K562 (cell line): Measurements from ENCODE around the gene GINS2. TPM values are rescaled to one million over a fixed set of nuclear protein-coding genes. Genes with fewer than 3 reads are reported as not detected.

ENCODE experiments used
- CHD1 ChIP-seq: fragments of 200-600 bp; sonication (generic); IDR thresholded peaks from one replicate; pipeline ENCODE4 v1.6.1; 2012; ENCODE audit warnings: mild to moderate bottlenecking, moderate library complexity, low read length, inconsistent platforms
- CREB1 ChIP-seq, 2 experiments: sonication (generic) in 1 of 2; formaldehyde crosslinking in 1 of 2; IDR thresholded peaks; 2 replicates each; pipeline versions ENCODE4 v1.6.1 to v1.8.0; 2012 to 2022; ENCODE audit warnings: inconsistent platforms in 1 of 2, mild to moderate bottlenecking in 1 of 2, missing genetic modification reagents in 1 of 2, moderate library complexity in 1 of 2
- ESRRA ChIP-seq: fragments of 450-650 bp; IDR thresholded peaks from 2 replicates; pipeline ENCODE4 v1.6.1; 2014; ENCODE audit warnings: low read depth, mild to moderate bottlenecking, moderate library complexity, borderline replicate concordance
- HDAC3 ChIP-seq: fragments of 450-650 bp; IDR thresholded peaks from 2 replicates; pipeline ENCODE4 v1.6.1; 2018; ENCODE audit warnings: borderline replicate concordance, mild to moderate bottlenecking, moderate library complexity; ENCODE audit not compliant: partially characterized antibody
- HDAC8 ChIP-seq: fragments of 450-650 bp; IDR thresholded peaks from 2 replicates; pipeline ENCODE4 v1.6.1; 2016; ENCODE audit warnings: mild to moderate bottlenecking, missing genetic modification characterization, moderate library complexity, missing compliant biosample characterization
- MEF2A ChIP-seq: IDR thresholded peaks from 2 replicates; pipeline ENCODE4 v1.6.1; 2011; ENCODE audit warnings: low read depth, mild to moderate bottlenecking, low read length, moderate library complexity; ENCODE audit not compliant: control insufficient read depth
- NELFE ChIP-seq: IDR thresholded peaks from 2 replicates; pipeline ENCODE4 v1.6.1; 2011; ENCODE audit warnings: mild to moderate bottlenecking; ENCODE audit not compliant: insufficient read depth, insufficient read length
- PTRF ChIP-seq: fragments of 450-650 bp; IDR thresholded peaks from 2 replicates; pipeline ENCODE4 v1.6.1; 2016; ENCODE audit warnings: mild to moderate bottlenecking, missing genetic modification characterization, missing compliant biosample characterization
- ZBED1 ChIP-seq: IDR thresholded peaks from 2 replicates; pipeline ENCODE4 v1.6.1; 2014
- ZBTB17 ChIP-seq: fragments of 450-650 bp; formaldehyde crosslinking; IDR thresholded peaks from 2 replicates; pipeline ENCODE4 v1.4.0; 2020; ENCODE audit warnings: mild to moderate bottlenecking
- ZNF146 ChIP-seq: IDR thresholded peaks from one replicate; pipeline ENCODE4 v1.6.1; 2018; ENCODE audit warnings: missing compliant biosample characterization; ENCODE audit not compliant: unreplicated experiment
- ZNF174 ChIP-seq: fragments of 250-450 bp; sonication (Bioruptor Pico); IDR thresholded peaks from 2 replicates; pipeline ENCODE4 v1.4.0; 2020; ENCODE audit warnings: mild to moderate bottlenecking
- ZNF707 ChIP-seq: fragments of 250-450 bp; sonication (Bioruptor Pico); conservative IDR thresholded peaks from 2 replicates; pipeline ENCODE4 v1.8.0; 2022; ENCODE audit warnings: inconsistent platforms, mild to moderate bottlenecking, moderate library complexity
- ZNF76 ChIP-seq: fragments of 250-450 bp; sonication (Bioruptor Pico); IDR thresholded peaks from 2 replicates; pipeline ENCODE4 v1.4.0; 2020; ENCODE audit warnings: mild to moderate bottlenecking, moderate library complexity, borderline replicate concordance
- polyA plus RNA-seq, 8 experiments: library from polyadenylated mRNA; depleted of rRNA in 4 of 8; stranded (reverse) in 5 of 8; unstranded in 3 of 8; fragments of >200 nt; fragmentation: Nextera tagmentation in 2 of 8; fragmentation: Illumina TruSeq in 1 of 8; extraction: Ambion mirVana in 2 of 8; extraction: Trizol in 1 of 8; gene quantifications; 2 replicates each; pipeline versions ENCODE4 v1.2.1 to v1.2.3, GENCODE V29; 2011 to 2014; ENCODE audit warnings: inconsistent platforms in 1 of 8, missing spikeins in 1 of 8
- total RNA-seq, 7 experiments: library from RNA; depleted of rRNA in 6 of 7; stranded (reverse); fragments of >200 nt in 6 of 7; fragmentation: Illumina TruSeq in 2 of 7; extraction: Trizol in 2 of 7; gene quantifications; 2 replicates each; pipeline versions ENCODE4 v1.2.1 to v1.2.3, GENCODE V29; 2011 to 2021; ENCODE audit warnings: low replicate concordance in 1 of 7
- TF ChIP-seq, protein P1 (sequence below): sonication (generic); formaldehyde crosslinking; IDR thresholded peaks from 2 replicates; pipeline ENCODE4 v1.8.0; 2022; ENCODE audit warnings: mild to moderate bottlenecking, missing genetic modification reagents, borderline replicate concordance
- TF ChIP-seq, protein P2 (sequence below): fragments of 450-650 bp; IDR thresholded peaks from 2 replicates; pipeline ENCODE4 v1.6.1; 2014; ENCODE audit warnings: low read depth, mild to moderate bottlenecking, moderate library complexity, borderline replicate concordance
- TF ChIP-seq, protein P3 (sequence below), 2 experiments: fragments of 450-650 bp; IDR thresholded peaks; 2 replicates each; pipeline ENCODE4 v1.6.1; 2018; ENCODE audit warnings: mild to moderate bottlenecking in 2 of 2, low read depth in 1 of 2; ENCODE audit not compliant: partially characterized antibody in 2 of 2

Gene GINS2
- total and polyA plus RNA-seq, 9 of the 15 experiments (the other 6 are each of a cell fraction or from before 2014, with no cell fraction given) = 40.4 to 76.2 (median 44.6) TPM

DNA sequence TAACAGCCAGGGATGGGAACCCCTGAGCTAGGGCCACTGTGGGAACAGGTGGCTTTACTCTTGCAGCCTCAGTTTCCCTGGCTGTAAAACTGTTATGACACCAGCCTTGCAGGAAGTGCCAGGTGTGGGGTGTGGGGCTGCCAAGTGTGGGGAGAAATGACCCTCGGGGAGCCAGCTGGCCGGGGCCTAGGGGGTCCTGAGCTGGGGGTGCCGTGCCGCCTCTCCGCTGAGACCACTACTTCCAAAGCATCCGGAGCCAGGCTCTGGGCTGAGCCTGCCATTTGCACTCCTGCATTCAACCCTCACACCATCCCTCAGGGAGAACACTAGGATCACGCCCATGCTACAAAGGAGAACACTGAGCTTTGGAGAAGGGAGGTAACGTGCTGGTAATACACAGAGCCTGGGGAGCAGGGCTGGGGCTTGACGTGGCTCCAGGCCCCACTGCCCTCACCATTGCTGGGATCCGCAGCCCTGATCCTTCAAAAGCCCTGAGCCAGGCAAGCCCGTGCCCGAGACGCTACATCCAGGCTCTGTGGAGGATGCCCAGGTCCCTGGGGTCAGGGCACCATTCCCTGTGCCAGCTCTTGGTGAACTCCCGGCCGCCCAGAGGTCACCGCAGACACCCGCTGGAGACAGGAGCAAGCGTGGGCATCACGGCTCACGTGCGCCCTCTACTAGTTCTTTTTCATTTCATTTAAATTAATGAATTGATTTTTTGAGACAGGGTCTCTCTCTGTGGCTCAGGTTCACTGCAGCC lies 28.8 kb upstream of the GINS2 start (continued):
- no peak for TF ChIP-seq ZNF146 (CRISPR knock-in tag)
- no peak for TF ChIP-seq ZBED1
- TF ChIP-seq PTRF = no peak
- TF ChIP-seq, protein P1, sequence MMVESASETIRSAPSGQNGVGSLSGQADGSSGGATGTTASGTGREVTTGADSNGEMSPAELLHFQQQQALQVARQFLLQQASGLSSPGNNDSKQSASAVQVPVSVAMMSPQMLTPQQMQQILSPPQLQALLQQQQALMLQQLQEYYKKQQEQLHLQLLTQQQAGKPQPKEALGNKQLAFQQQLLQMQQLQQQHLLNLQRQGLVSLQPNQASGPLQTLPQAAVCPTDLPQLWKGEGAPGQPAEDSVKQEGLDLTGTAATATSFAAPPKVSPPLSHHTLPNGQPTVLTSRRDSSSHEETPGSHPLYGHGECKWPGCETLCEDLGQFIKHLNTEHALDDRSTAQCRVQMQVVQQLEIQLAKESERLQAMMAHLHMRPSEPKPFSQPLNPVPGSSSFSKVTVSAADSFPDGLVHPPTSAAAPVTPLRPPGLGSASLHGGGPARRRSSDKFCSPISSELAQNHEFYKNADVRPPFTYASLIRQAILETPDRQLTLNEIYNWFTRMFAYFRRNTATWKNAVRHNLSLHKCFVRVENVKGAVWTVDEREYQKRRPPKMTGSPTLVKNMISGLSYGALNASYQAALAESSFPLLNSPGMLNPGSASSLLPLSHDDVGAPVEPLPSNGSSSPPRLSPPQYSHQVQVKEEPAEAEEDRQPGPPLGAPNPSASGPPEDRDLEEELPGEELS (CRISPR knock-in tag) = no peak
- TF ChIP-seq, protein P2, sequence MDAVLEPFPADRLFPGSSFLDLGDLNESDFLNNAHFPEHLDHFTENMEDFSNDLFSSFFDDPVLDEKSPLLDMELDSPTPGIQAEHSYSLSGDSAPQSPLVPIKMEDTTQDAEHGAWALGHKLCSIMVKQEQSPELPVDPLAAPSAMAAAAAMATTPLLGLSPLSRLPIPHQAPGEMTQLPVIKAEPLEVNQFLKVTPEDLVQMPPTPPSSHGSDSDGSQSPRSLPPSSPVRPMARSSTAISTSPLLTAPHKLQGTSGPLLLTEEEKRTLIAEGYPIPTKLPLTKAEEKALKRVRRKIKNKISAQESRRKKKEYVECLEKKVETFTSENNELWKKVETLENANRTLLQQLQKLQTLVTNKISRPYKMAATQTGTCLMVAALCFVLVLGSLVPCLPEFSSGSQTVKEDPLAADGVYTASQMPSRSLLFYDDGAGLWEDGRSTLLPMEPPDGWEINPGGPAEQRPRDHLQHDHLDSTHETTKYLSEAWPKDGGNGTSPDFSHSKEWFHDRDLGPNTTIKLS = no peak
- TF ChIP-seq, protein P3, sequence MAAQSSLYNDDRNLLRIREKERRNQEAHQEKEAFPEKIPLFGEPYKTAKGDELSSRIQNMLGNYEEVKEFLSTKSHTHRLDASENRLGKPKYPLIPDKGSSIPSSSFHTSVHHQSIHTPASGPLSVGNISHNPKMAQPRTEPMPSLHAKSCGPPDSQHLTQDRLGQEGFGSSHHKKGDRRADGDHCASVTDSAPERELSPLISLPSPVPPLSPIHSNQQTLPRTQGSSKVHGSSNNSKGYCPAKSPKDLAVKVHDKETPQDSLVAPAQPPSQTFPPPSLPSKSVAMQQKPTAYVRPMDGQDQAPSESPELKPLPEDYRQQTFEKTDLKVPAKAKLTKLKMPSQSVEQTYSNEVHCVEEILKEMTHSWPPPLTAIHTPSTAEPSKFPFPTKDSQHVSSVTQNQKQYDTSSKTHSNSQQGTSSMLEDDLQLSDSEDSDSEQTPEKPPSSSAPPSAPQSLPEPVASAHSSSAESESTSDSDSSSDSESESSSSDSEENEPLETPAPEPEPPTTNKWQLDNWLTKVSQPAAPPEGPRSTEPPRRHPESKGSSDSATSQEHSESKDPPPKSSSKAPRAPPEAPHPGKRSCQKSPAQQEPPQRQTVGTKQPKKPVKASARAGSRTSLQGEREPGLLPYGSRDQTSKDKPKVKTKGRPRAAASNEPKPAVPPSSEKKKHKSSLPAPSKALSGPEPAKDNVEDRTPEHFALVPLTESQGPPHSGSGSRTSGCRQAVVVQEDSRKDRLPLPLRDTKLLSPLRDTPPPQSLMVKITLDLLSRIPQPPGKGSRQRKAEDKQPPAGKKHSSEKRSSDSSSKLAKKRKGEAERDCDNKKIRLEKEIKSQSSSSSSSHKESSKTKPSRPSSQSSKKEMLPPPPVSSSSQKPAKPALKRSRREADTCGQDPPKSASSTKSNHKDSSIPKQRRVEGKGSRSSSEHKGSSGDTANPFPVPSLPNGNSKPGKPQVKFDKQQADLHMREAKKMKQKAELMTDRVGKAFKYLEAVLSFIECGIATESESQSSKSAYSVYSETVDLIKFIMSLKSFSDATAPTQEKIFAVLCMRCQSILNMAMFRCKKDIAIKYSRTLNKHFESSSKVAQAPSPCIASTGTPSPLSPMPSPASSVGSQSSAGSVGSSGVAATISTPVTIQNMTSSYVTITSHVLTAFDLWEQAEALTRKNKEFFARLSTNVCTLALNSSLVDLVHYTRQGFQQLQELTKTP (IDR thresholded peaks at IDR 0.05; ENCODE audit: low read depth in 1 of 2, partially characterized antibody in 2 of 2) = no peak
- TF ChIP-seq MEF2A = no peak
- no peak for TF ChIP-seq HDAC8
- peak; percentile 51; the same call in 1 of the 2 replicates for TF ChIP-seq ESRRA
- TF ChIP-seq CREB1 (IDR thresholded peaks at IDR 0.05) = no peak
- TF ChIP-seq CREB1 (CRISPR knock-in tag; IDR thresholded peaks at IDR 0.05) = peak; percentile 34; the same call in 1 of the 2 replicates
- no peak for TF ChIP-seq NELFE
- TF ChIP-seq ZBTB17 (CRISPR knock-in tag) = no peak
- TF ChIP-seq ZNF76 = no peak
- TF ChIP-seq HDAC3 = no peak
- no peak for TF ChIP-seq ZNF707 (CRISPR knock-in tag)
- TF ChIP-seq ZNF174 = no peak
- no peak for TF ChIP-seq CHD1
